GM11168 (cell line): ENCODE results near the gene CD160.
"Not testable (repeated sequence)": the region's sequence is repeated elsewhere in the genome, so short reads cannot be mapped to it uniquely, and the experiment has no call there.

Experiments used
- in situ Hi-C: fragments of 300-500 bp; cut with MboI; formaldehyde crosslinking; loops from one replicate; pipeline ENCODE4 v1.12.0; 2022; ENCODE audit warnings: low sequenced_read_pairs; ENCODE audit not compliant: unreplicated experiment

CD160 gene

GRCh38 chr1:145719230-145720079 lies at the start of gene CD160:
Gene CD160, plus strand, starts transcription at chr1:145719499. Its CDS starts 8,829 bp downstream, at chr1:145728328.
- in situ Hi-C loops: loop anchor here (10.0 kb wide), 1 partner anchor 125 kb away; no protein-coding TSS in a partner anchor

GRCh38 chr1:145670995-145671745 lies 48.1 kb upstream of the CD160 start:
- in situ Hi-C loops: not testable (repeated sequence)

GRCh38 chr1:145673217-145673616 lies 46.1 kb upstream of the CD160 start:
- in situ Hi-C loops: not testable (repeated sequence)

- in situ Hi-C loops: not testable (repeated sequence)
Measured at GRCh38 chr1:145684858-145685257, 34.4 kb upstream of the CD160 start.

GRCh38 chr1:145686078-145686477 lies 33.2 kb upstream of the CD160 start:
- in situ Hi-C loops: not testable (repeated sequence)

GRCh38 chr1:145688328-145688727 lies 31.0 kb upstream of the CD160 start:
- in situ Hi-C loops: no loop called here

- in situ Hi-C loops: no loop called here
Measured at GRCh38 chr1:145688924-145689323, 30.4 kb upstream of the CD160 start.

GRCh38 chr1:145689922-145690321 lies 29.4 kb upstream of the CD160 start:
- in situ Hi-C loops: no loop called here

- in situ Hi-C loops: no loop called here
Measured at GRCh38 chr1:145690587-145691558, 28.4 kb upstream of the CD160 start.

GRCh38 chr1:145692785-145693443 lies 26.4 kb upstream of the CD160 start:
- in situ Hi-C loops: no loop called here

GRCh38 chr1:145695821-145696629 lies 23.3 kb upstream of the CD160 start:
- in situ Hi-C loops: no loop called here

- in situ Hi-C loops: no loop called here
Measured at GRCh38 chr1:145696630-145696960, 22.7 kb upstream of the CD160 start.

- in situ Hi-C loops: no loop called here
Measured at GRCh38 chr1:145701306-145701862, 17.9 kb upstream of the CD160 start.

- in situ Hi-C loops: no loop called here
Measured at GRCh38 chr1:145702052-145702451, 17.2 kb upstream of the CD160 start.

GRCh38 chr1:145702826-145703225 lies 16.5 kb upstream of the CD160 start:
- in situ Hi-C loops: no loop called here

- in situ Hi-C loops: no loop called here
Measured at GRCh38 chr1:145705622-145706021, 13.7 kb upstream of the CD160 start.

- in situ Hi-C loops: no loop called here
Measured at GRCh38 chr1:145706086-145706664, 13.1 kb upstream of the CD160 start.

GRCh38 chr1:145707183-145707867 lies 12.0 kb upstream of the CD160 start, which contains the start of gene PDZK1:
Gene PDZK1, minus strand, starts transcription at chr1:145707368. Its CDS starts 19,347 bp downstream, at chr1:145688021.
- in situ Hi-C loops: no loop called here
